Smooth muscle cell (in vitro differentiated cells): Measurements from ENCODE around the gene SNN. TPM values are rescaled to one million over a fixed set of nuclear protein-coding genes. Genes with fewer than 3 reads are reported as not detected.

ENCODE experiments used
- DNase-seq: peaks from one replicate; lab custom pipeline; 2025; ENCODE audit not compliant: unreplicated experiment; lab: John Stamatoyannopoulos, UW
- H2AFZ ChIP-seq: fragments of 200-600 bp; sonication (generic); 2 replicates; pipeline ENCODE4 v1.6.0; 2016; ENCODE audit warnings: antibody characterized with exemption, low read depth, mild to moderate bottlenecking
- H3F3A ChIP-seq: fragments of 200-600 bp; sonication (generic); 2 replicates; pipeline ENCODE4 v1.6.0; 2017; ENCODE audit warnings: antibody characterized with exemption, low read depth
- H3K27ac ChIP-seq: fragments of 200-600 bp; sonication (generic); 2 replicates; pipeline ENCODE4 v1.5.1; 2016; ENCODE audit warnings: low read depth, mild to moderate bottlenecking
- H3K27me3 ChIP-seq: fragments of 200-600 bp; sonication (generic); 2 replicates; pipeline ENCODE4 v1.6.1; 2016; ENCODE audit warnings: low read depth, mild to moderate bottlenecking
- H3K36me3 ChIP-seq: fragments of 200-600 bp; sonication (generic); 2 replicates; pipeline ENCODE4 v1.5.1; 2016; ENCODE audit warnings: low read depth
- H3K4me1 ChIP-seq: fragments of 200-600 bp; sonication (generic); 2 replicates; pipeline ENCODE4 v1.5.1; 2016; ENCODE audit warnings: low read depth
- H3K4me2 ChIP-seq: fragments of 200-600 bp; sonication (generic); 2 replicates; pipeline ENCODE4 v1.6.0; 2016; ENCODE audit warnings: mild to moderate bottlenecking
- H3K4me3 ChIP-seq: fragments of 200-600 bp; sonication (generic); 2 replicates; pipeline ENCODE4 v1.5.1; 2016; ENCODE audit warnings: mild to moderate bottlenecking
- H3K79me2 ChIP-seq: fragments of 200-600 bp; sonication (generic); 2 replicates; pipeline ENCODE4 v1.6.0; 2016; ENCODE audit warnings: low read depth, mild to moderate bottlenecking
- H3K9ac ChIP-seq: fragments of 200-600 bp; sonication (generic); 2 replicates; pipeline ENCODE4 v1.6.0; 2016; ENCODE audit warnings: low read depth
- H3K9me3 ChIP-seq: fragments of 200-600 bp; sonication (generic); replicated peaks from 2 replicates; pipeline ENCODE4 v1.5.1; 2016; ENCODE audit warnings: low read depth
- H4K20me1 ChIP-seq: fragments of 200-600 bp; sonication (generic); 2 replicates; pipeline ENCODE4 v1.6.0; 2016; ENCODE audit warnings: low read depth
- CTCF ChIP-seq: fragments of 200-600 bp; sonication (generic); IDR thresholded peaks from 2 replicates; pipeline ENCODE4 v1.5.1; 2017; ENCODE audit warnings: borderline replicate concordance, mild to moderate bottlenecking, antibody characterized with exemption; ENCODE audit not compliant: insufficient read depth, poor library complexity, severe bottlenecking
- WGBS: methylation state at CpG from one replicate; pipeline ENCODE4 v1.1.7; 2016; ENCODE audit warnings: low lambda C conversion rate; 5-methylcytosine and 5-hydroxymethylcytosine counted together
- polyA plus RNA-seq: library from polyadenylated mRNA; unstranded; fragments of >200 nt; fragmentation: Nextera tagmentation; extraction: Ambion mirVana; gene quantifications from 2 replicates; pipeline ENCODE4 v1.2.1, GENCODE V29; 2016
- total RNA-seq: library from RNA; depleted of rRNA; stranded (reverse); fragments of >200 nt; gene quantifications from 2 replicates; pipeline ENCODE4 v1.2.3, GENCODE V29; 2014

The SNN gene
- total and polyA plus RNA-seq, 2 experiments from 2014 or later = 6.4 to 10.9 TPM

GRCh38 chr16:11685844-11686618 is 17.8 kb downstream of the SNN start:
- Histone ChIP-seq H3K27me3 (no peaks in the 10 kb centered on the region), H2AFZ (no peak overlapping the region), H3K4me2 (no peak overlapping the region), H3K4me1 (peaks cover 10% of the 10 kb centered on the region), H3K9ac (no peak overlapping the region), H4K20me1 (peaks cover 92% of the 10 kb centered on the region), H3K9me3 (no peaks in the 10 kb centered on the region), H3K27ac (peak overlapping the region; percentile 2), H3K79me2 (peaks cover 3% of the 10 kb centered on the region), H3F3A (peaks cover 17% of the 10 kb centered on the region), H3K4me3 (no peak overlapping the region), H3K36me3 (peaks cover 15% of the 10 kb centered on the region)
- TF ChIP-seq CTCF = no peak
- 92% methylated on average over 9 of the region's 9 CpGs for WGBS
- DNase-seq = no peak

GRCh38 chr16:11686713-11687380 is 18.6 kb downstream of the SNN start:
- Histone ChIP-seq H3K4me2 (no peak overlapping the region), H3K4me1 (peaks cover 10% of the 10 kb centered on the region), H3K27ac (peak overlapping the region; percentile 2), H3F3A (peaks cover 17% of the 10 kb centered on the region), H3K79me2 (peaks cover 3% of the 10 kb centered on the region), H3K27me3 (no peaks in the 10 kb centered on the region), H2AFZ (no peak overlapping the region), H3K9ac (no peak overlapping the region), H3K36me3 (peaks cover 20% of the 10 kb centered on the region), H3K9me3 (no peaks in the 10 kb centered on the region), H4K20me1 (peaks cover 90% of the 10 kb centered on the region), H3K4me3 (no peak overlapping the region)
- TF ChIP-seq CTCF = no peak
- 92% methylated on average over 6 of the region's 6 CpGs for WGBS
- DNase-seq = no peak

GRCh38 chr16:11687601-11688519 is 19.6 kb downstream of the SNN start:
- no peak overlapping the region for H3K4me2 ChIP-seq
- no peak overlapping the region for H3K27ac ChIP-seq
- H2AFZ ChIP-seq = no peak overlapping the region
- no peak overlapping the region for H3K4me3 ChIP-seq
- H3F3A ChIP-seq = peaks cover 15% of the 10 kb centered on the region
- H4K20me1 ChIP-seq = peaks cover 90% of the 10 kb centered on the region
- H3K9me3 ChIP-seq = no peaks in the 10 kb centered on the region
- no peak overlapping the region for H3K9ac ChIP-seq
- no peak for TF ChIP-seq CTCF
- H3K36me3 ChIP-seq = peaks cover 24% of the 10 kb centered on the region
- H3K4me1 ChIP-seq = peaks cover 10% of the 10 kb centered on the region
- H3K79me2 ChIP-seq = peaks cover 3% of the 10 kb centered on the region
- 98% methylated on average over 13 of the region's 13 CpGs for WGBS
- no peaks in the 10 kb centered on the region for H3K27me3 ChIP-seq
- no peak for DNase-seq
